Measurements from ENCODE around the gene MEGF9. TPM values are rescaled to one million over a fixed set of nuclear protein-coding genes. Genes with fewer than 3 reads are reported as not detected.

MEGF9 gene
- total and polyA plus RNA-seq, 2 donors (not counting 3 experiments of a cell fraction or from before 2014, with no cell fraction given) = 4.0 to 13.0 TPM

DNA sequence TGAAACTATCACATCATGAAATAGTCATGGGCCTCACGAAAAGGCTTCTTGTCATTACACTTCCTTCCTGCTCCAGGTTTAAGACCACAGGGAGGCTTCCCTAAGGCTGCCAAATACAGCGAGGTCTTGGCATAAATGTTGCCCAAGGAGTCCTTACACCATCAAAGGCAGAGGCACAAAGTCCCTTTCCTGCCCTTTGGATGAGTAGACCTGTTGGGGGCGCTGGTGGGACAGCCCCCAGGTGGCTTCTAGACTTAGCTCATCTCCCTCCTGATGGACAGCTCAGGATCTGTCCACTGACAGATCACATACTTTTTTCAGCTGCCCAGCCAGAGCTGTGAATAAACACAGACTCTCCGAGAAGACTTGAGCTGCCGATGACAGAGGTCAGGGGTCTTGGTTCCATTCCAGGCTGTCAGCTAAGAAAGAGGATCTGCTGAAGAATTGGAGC is 15.5 kb upstream of the MEGF9 start:
- CTCF ChIA-PET = interaction anchor here (0.7 to 2.9 kb wide), 5 partner anchors 11 to 110 kb away, joined by 3 to 16 read pairs (median 9); partner anchors contain the start of gene MEGF9
- TF ChIP-seq, protein P1, sequence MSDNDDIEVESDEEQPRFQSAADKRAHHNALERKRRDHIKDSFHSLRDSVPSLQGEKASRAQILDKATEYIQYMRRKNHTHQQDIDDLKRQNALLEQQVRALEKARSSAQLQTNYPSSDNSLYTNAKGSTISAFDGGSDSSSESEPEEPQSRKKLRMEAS (IDR thresholded peaks at IDR 0.05; ENCODE audit: insufficient read depth, insufficient read length) = no peak
- TF ChIP-seq, protein P2, sequence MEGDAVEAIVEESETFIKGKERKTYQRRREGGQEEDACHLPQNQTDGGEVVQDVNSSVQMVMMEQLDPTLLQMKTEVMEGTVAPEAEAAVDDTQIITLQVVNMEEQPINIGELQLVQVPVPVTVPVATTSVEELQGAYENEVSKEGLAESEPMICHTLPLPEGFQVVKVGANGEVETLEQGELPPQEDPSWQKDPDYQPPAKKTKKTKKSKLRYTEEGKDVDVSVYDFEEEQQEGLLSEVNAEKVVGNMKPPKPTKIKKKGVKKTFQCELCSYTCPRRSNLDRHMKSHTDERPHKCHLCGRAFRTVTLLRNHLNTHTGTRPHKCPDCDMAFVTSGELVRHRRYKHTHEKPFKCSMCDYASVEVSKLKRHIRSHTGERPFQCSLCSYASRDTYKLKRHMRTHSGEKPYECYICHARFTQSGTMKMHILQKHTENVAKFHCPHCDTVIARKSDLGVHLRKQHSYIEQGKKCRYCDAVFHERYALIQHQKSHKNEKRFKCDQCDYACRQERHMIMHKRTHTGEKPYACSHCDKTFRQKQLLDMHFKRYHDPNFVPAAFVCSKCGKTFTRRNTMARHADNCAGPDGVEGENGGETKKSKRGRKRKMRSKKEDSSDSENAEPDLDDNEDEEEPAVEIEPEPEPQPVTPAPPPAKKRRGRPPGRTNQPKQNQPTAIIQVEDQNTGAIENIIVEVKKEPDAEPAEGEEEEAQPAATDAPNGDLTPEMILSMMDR (IDR thresholded peaks at IDR 0.05; ENCODE audit: extremely low read depth in 1 of 2, insufficient read depth in 1 of 2, low read depth in 1 of 2, low read length in 2 of 2) = peak in 1 of 2 donors; percentile 20
- Histone ChIP-seq H3K4me2 (ENCODE audit: insufficient read depth, low read length) (peak overlapping the region; percentile 9), H3K9me1 (replicated peaks; ENCODE audit: control insufficient read depth, extremely low read depth, insufficient read depth, low read length) (no peaks in the 10 kb centered on the region), H3K36me3 (ENCODE audit: control insufficient read depth in 2 of 2, extremely low read depth in 1 of 2, insufficient read depth in 2 of 2, low read length in 2 of 2) (no peaks in the 10 kb centered on the region), H3K9ac (replicated peaks; ENCODE audit: extremely low read depth, insufficient read depth, low read length) (no peak overlapping the region), H3K4me3 (replicated peaks in 1 of 3; ENCODE audit: insufficient read depth in 1 of 3, low read depth in 1 of 3, low read length in 3 of 3) (no peak overlapping the region), H3K27ac (ENCODE audit: insufficient read depth, low read depth, low read length) (no peak overlapping the region), H3K27me3 (ENCODE audit: control insufficient read depth in 2 of 2, insufficient read depth in 2 of 2, low read length in 2 of 2) (no peaks in the 10 kb centered on the region), H4K20me1 (replicated peaks; ENCODE audit: control insufficient read depth, extremely low read depth, insufficient read depth, low read length) (no peaks in the 10 kb centered on the region), H2AFZ (ENCODE audit: low read depth, low read length) (no peak overlapping the region), H3K9me3 (replicated peaks; ENCODE audit: control insufficient read depth, insufficient read depth, low read length) (no peaks in the 10 kb centered on the region), H3K79me2 (ENCODE audit: control insufficient read depth, insufficient read depth, low read length) (no peaks in the 10 kb centered on the region), H3K4me1 (ENCODE audit: control insufficient read depth, extremely low read depth, insufficient read depth, low read length) (peaks cover 15% of the 10 kb centered on the region)
- FAIRE-seq (peak; percentile 8), DNase-seq (ENCODE audit: low read depth, low spot score) (no peak)
- dilution Hi-C loops (cut with MboI; ENCODE audit: extremely low pct_ligation_motif_present, low sequenced_read_pairs) = no loop called here
- BruUV-seq (replicated peaks) = no TSS peak
- POLR2A ChIA-PET = interaction anchor here (0.7 kb wide), 1 partner anchor 14 kb away, joined by 3 read pairs; no protein-coding TSS in a partner anchor
- intact Hi-C loops (cut with micrococcal nuclease) = loop anchor here (1.0 kb wide), 1 partner anchor 16 kb away; the partner anchor contains the start of gene MEGF9

DNA sequence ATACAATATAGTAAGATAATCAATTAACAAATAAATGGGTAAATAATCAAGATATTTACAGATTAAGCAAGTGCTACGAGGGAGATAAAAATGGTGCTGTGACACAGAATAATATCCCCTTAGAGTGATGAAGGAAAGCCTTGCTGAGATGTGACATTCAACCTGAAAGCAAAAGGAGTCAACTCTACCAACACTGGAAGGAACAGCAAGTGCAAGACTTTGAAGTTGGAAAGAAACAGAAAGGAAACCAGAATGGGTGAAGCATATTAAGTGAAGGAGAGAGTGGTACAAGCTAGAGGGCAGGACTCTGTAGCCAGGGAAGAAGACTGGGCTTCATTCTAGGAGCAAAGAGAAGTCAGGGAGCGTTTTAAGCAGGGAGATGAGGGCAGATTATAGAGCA is 12.2 kb upstream of the MEGF9 start:
- H3K27me3 ChIP-seq (ENCODE audit: control insufficient read depth in 2 of 2, insufficient read depth in 2 of 2, low read length in 2 of 2) = no peaks in the 10 kb centered on the region
- CTCF ChIA-PET = interaction anchor here (1.2 kb wide), 1 partner anchor 14 kb away, joined by 4 read pairs; no protein-coding TSS in a partner anchor
- H2AFZ ChIP-seq (ENCODE audit: low read depth, low read length) = no peak overlapping the region
- peaks cover 15% of the 10 kb centered on the region for H3K4me1 ChIP-seq (ENCODE audit: control insufficient read depth, extremely low read depth, insufficient read depth, low read length)
- dilution Hi-C loops (cut with MboI; ENCODE audit: extremely low pct_ligation_motif_present, low sequenced_read_pairs) = no loop called here
- H3K79me2 ChIP-seq (ENCODE audit: control insufficient read depth, insufficient read depth, low read length) = no peaks in the 10 kb centered on the region
- H3K9ac ChIP-seq (replicated peaks; ENCODE audit: extremely low read depth, insufficient read depth, low read length) = no peak overlapping the region
- no TSS peak for BruUV-seq (replicated peaks)
- TF ChIP-seq POLR2A (IDR thresholded peaks at IDR 0.05; ENCODE audit: low read depth, low read length) (no peak), EZH2 (IDR thresholded peaks at IDR 0.05; ENCODE audit: borderline replicate concordance, low read depth, low read length, severe bottlenecking) (no peak), POLR2AphosphoS5 (IDR thresholded peaks at IDR 0.05; ENCODE audit: insufficient read depth, low read depth, low read length) (no peak), GATA2 (IDR thresholded peaks at IDR 0.05; ENCODE audit: insufficient read depth, insufficient read length, low read depth, low read length) (no peak), FOS (IDR thresholded peaks at IDR 0.05; ENCODE audit: borderline replicate concordance, insufficient read depth, low read length) (no peak), JUN (IDR thresholded peaks at IDR 0.05; ENCODE audit: borderline replicate concordance, insufficient read depth, insufficient read length, low read depth) (no peak), MYC (IDR thresholded peaks at IDR 0.05; ENCODE audit: low read depth, low read length) (no peak)
- TF ChIP-seq, protein P1 (IDR thresholded peaks at IDR 0.05; ENCODE audit: insufficient read depth, insufficient read length) = no peak
- TF ChIP-seq, protein P2 (IDR thresholded peaks at IDR 0.05; ENCODE audit: extremely low read depth in 1 of 2, insufficient read depth in 1 of 2, low read depth in 1 of 2, low read length in 2 of 2) = no peak
- no peaks in the 10 kb centered on the region for H4K20me1 ChIP-seq (replicated peaks; ENCODE audit: control insufficient read depth, extremely low read depth, insufficient read depth, low read length)
- intact Hi-C loops (cut with micrococcal nuclease) = no loop called here
- POLR2A ChIA-PET = no interaction called here
- no peak overlapping the region for H3K4me3 ChIP-seq (replicated peaks in 1 of 3; ENCODE audit: insufficient read depth in 1 of 3, low read depth in 1 of 3, low read length in 3 of 3)
- no peak overlapping the region for H3K4me2 ChIP-seq (ENCODE audit: insufficient read depth, low read length)
- H3K9me3 ChIP-seq (replicated peaks; ENCODE audit: control insufficient read depth, insufficient read depth, low read length) = no peaks in the 10 kb centered on the region
- no peaks in the 10 kb centered on the region for H3K36me3 ChIP-seq (ENCODE audit: control insufficient read depth in 2 of 2, extremely low read depth in 1 of 2, insufficient read depth in 2 of 2, low read length in 2 of 2)
- no peak overlapping the region for H3K27ac ChIP-seq (ENCODE audit: insufficient read depth, low read depth, low read length)
- H3K9me1 ChIP-seq (replicated peaks; ENCODE audit: control insufficient read depth, extremely low read depth, insufficient read depth, low read length) = no peaks in the 10 kb centered on the region
- FAIRE-seq (no peak), DNase-seq (ENCODE audit: low read depth, low spot score) (no peak)
